K562 (cell line): ENCODE measurements around the gene COL1A1. TPM values are rescaled to one million over a fixed set of nuclear protein-coding genes. Genes with fewer than 3 reads are reported as not detected.

Source experiments
- ATAC-seq: fragments of 200-7000 bp; cut with Tn5 transposase; 3 replicates; pipeline ENCODE4 v1.9.1; 2020; ENCODE audit warnings: moderate library complexity
- BruUV-seq: library from RNA; stranded (reverse); fragments of 400-500 nt; replicated peaks from 2 replicates; lab custom pipeline; 2021; lab: Mats Ljungman, UMichigan
- CTCF ChIA-PET: fragments of 300-600 bp; formaldehyde crosslinking; extraction: SDS; loops from one replicate; lab custom pipeline; 2021; ENCODE audit warnings: low intra/inter-chr PET ratio; lab: Yijun Ruan, JAX
- POLR2A ChIA-PET: fragments of 300-600, 350-650 bp; sonication (Branson Sonifier 250); formaldehyde crosslinking; extraction: SDS; loops from one replicate; lab custom pipeline; 2021; ENCODE audit warnings: antibody characterized with exemption, inconsistent platforms; lab: Yijun Ruan, JAX
- DNase-seq, 4 experiments: peaks; one replicate each; pipeline versions ENCODE4 v3.0.0 to v3.0.0-alpha.2; 2011 to 2018; ENCODE audit warnings: low spot score in 3 of 4, mixed read lengths in 3 of 4; ENCODE audit errors: extremely low read depth in 1 of 4
- FAIRE-seq: peaks from 2 replicates; lab custom pipeline; 2011; peaks lifted over from hg19 to GRCh38; lab: Jason Lieb, UNC
- H2AFZ ChIP-seq: 2 replicates; pipeline ENCODE4 v1.6.0; 2011; ENCODE audit warnings: low read depth, low read length, control low read depth, inconsistent platforms
- H3K27ac ChIP-seq: fragments of 200-600 bp; 3 replicates; pipeline ENCODE4 v1.8.0; 2011; ENCODE audit warnings: low read depth, mild to moderate bottlenecking, control low read depth, inconsistent platforms, low read length, moderate library complexity, mixed read lengths; ENCODE audit errors: extremely low read depth
- H3K27me3 ChIP-seq, 2 experiments: fragments of 300-600 bp in 1 of 2; 2 replicates in 1 of 2; 3 replicates in 1 of 2; pipeline versions ENCODE4 v1.6.0 to v1.8.0; 2011; ENCODE audit warnings: inconsistent platforms in 2 of 2, low read length in 2 of 2, mild to moderate bottlenecking in 1 of 2, mixed read lengths in 1 of 2, moderate library complexity in 1 of 2; ENCODE audit not compliant: control insufficient read depth in 2 of 2, insufficient read depth in 2 of 2
- H3K36me3 ChIP-seq: fragments of 300-600 bp; 3 replicates; pipeline ENCODE4 v1.8.0; 2011; ENCODE audit warnings: mild to moderate bottlenecking, low read length, inconsistent platforms; ENCODE audit not compliant: control insufficient read depth, insufficient read depth
- H3K4me1 ChIP-seq, 2 experiments: fragments of 200-600 bp in 1 of 2; replicated peaks in 1 of 2; 2 replicates in 1 of 2; 3 replicates in 1 of 2; pipeline versions ENCODE4 v1.5.1 to v1.8.0; 2011; ENCODE audit warnings: inconsistent platforms in 2 of 2, low read length in 2 of 2, mild to moderate bottlenecking in 1 of 2, mixed read lengths in 1 of 2, moderate library complexity in 1 of 2; ENCODE audit not compliant: control insufficient read depth in 2 of 2, insufficient read depth in 2 of 2
- H3K4me2 ChIP-seq: 2 replicates; pipeline ENCODE4 v1.6.1; 2011; ENCODE audit warnings: low read length, control low read depth, inconsistent platforms, mixed read lengths; ENCODE audit not compliant: insufficient read depth
- H3K4me3 ChIP-seq: fragments of 200-600 bp; sonication (generic), shearing (Covaris generic); 2 replicates; pipeline ENCODE4 v1.5.1; 2016; ENCODE audit warnings: control low read depth, inconsistent platforms
- H3K79me2 ChIP-seq: fragments of 200-600 bp; 3 replicates; pipeline ENCODE4 v1.8.0; 2011; ENCODE audit warnings: low read length, inconsistent platforms; ENCODE audit not compliant: control insufficient read depth, insufficient read depth
- H3K9ac ChIP-seq, 2 experiments: 2 replicates each; pipeline versions ENCODE4 v1.6.0 to v1.6.1; 2011; ENCODE audit warnings: low read depth in 2 of 2, low read length in 2 of 2, control low read depth in 1 of 2, inconsistent platforms in 1 of 2, mild to moderate bottlenecking in 1 of 2, mixed read lengths in 1 of 2; ENCODE audit not compliant: insufficient read depth in 1 of 2
- H3K9me1 ChIP-seq: one replicate; pipeline ENCODE4 v1.6.0; 2011; ENCODE audit warnings: inconsistent platforms, mild to moderate bottlenecking, low read length, moderate library complexity; ENCODE audit not compliant: control insufficient read depth, insufficient read depth
- H3K9me3 ChIP-seq: replicated peaks from 2 replicates; pipeline ENCODE4 v1.5.1; 2011; ENCODE audit warnings: low read depth, low read length, inconsistent platforms; ENCODE audit not compliant: control insufficient read depth, insufficient read depth
- H4K20me1 ChIP-seq: replicated peaks from 2 replicates; pipeline ENCODE4 v1.6.1; 2011; ENCODE audit warnings: low read length, inconsistent platforms, mixed read lengths; ENCODE audit not compliant: control insufficient read depth, insufficient read depth
- CBX3 ChIP-seq, 2 experiments: IDR thresholded peaks; 1 replicate in 1 of 2; 2 replicates in 1 of 2; pipeline ENCODE4 v1.6.1; 2012; ENCODE audit warnings: inconsistent platforms in 2 of 2, low read length in 2 of 2, borderline replicate concordance in 1 of 2, control low read depth in 1 of 2
- ELF4 ChIP-seq: fragments of 450-650 bp; formaldehyde crosslinking; IDR thresholded peaks from 2 replicates; pipeline ENCODE4 v1.4.0; 2022; ENCODE audit warnings: missing genetic modification characterization
- MED1 ChIP-seq: sonication (generic); formaldehyde crosslinking; IDR thresholded peaks from 2 replicates; pipeline ENCODE4 v1.8.1; 2023; ENCODE audit warnings: missing genetic modification reagents, borderline replicate concordance
- RBM25 ChIP-seq: fragments of 200-400 bp; formaldehyde crosslinking; IDR thresholded peaks from 2 replicates; pipeline ENCODE4 v1.6.1; 2018; ENCODE audit warnings: low read length, low read depth, moderate library complexity; ENCODE audit not compliant: severe bottlenecking
- SMARCA4 ChIP-seq: fragments of 450-650 bp; IDR thresholded peaks from 2 replicates; pipeline ENCODE4 v1.6.1; 2016
- SMC3 ChIP-seq: conservative IDR thresholded peaks from 2 replicates; pipeline ENCODE4 v1.6.1; 2011; ENCODE audit warnings: low read depth, low read length, improper control_type of control experiment; ENCODE audit not compliant: insufficient read depth
- SNAPC5 ChIP-seq: fragments of 250-450 bp; sonication (Bioruptor Pico); IDR thresholded peaks from 2 replicates; pipeline ENCODE4 v1.8.0; 2021; ENCODE audit warnings: moderate library complexity, mild to moderate bottlenecking, inconsistent platforms
- ZBTB2 ChIP-seq: fragments of 450-650 bp; IDR thresholded peaks from 2 replicates; pipeline ENCODE4 v1.6.1; 2016; ENCODE audit warnings: antibody characterized with exemption
- ZNF561 ChIP-seq: fragments of 450-650 bp; formaldehyde crosslinking; conservative IDR thresholded peaks from 2 replicates; pipeline ENCODE4 v1.4.0; 2020; ENCODE audit warnings: mild to moderate bottlenecking, moderate library complexity
- ZNF707 ChIP-seq: fragments of 250-450 bp; sonication (Bioruptor Pico); conservative IDR thresholded peaks from 2 replicates; pipeline ENCODE4 v1.8.0; 2022; ENCODE audit warnings: inconsistent platforms, mild to moderate bottlenecking, moderate library complexity
- whole genome bisulfite sequencing: fragments of 100-300 bp; shearing (Covaris generic); methylation state at CpG from one replicate; pipeline ENCODE4 v1.1.6; 2016; ENCODE audit warnings: low coverage, mixed read lengths; ENCODE audit not compliant: insufficient coverage; ENCODE audit errors: missing lambda C conversion rate; 5-methylcytosine and 5-hydroxymethylcytosine counted together
- in situ Hi-C: fragments of 300-500 bp; cut with MboI; formaldehyde crosslinking; loops from 4 replicates; pipeline ENCODE4 v1.15.0; 2018; ENCODE audit warnings: inconsistent platforms, mixed read lengths
- intact Hi-C: fragments of 100-400 bp; cut with micrococcal nuclease; formaldehyde crosslinking; loops from 2 replicates; pipeline ENCODE4 v1.14.2; 2022
- polyA plus RNA-seq, 8 experiments: library from polyadenylated mRNA; depleted of rRNA in 4 of 8; stranded (reverse) in 5 of 8; unstranded in 3 of 8; fragments of >200 nt; fragmentation: Nextera tagmentation in 2 of 8; fragmentation: Illumina TruSeq in 1 of 8; extraction: Ambion mirVana in 2 of 8; extraction: Trizol in 1 of 8; gene quantifications; 2 replicates each; pipeline versions ENCODE4 v1.2.1 to v1.2.3, GENCODE V29; 2011 to 2014; ENCODE audit warnings: inconsistent platforms in 1 of 8, missing spikeins in 1 of 8
- total RNA-seq, 7 experiments: library from RNA; depleted of rRNA in 6 of 7; stranded (reverse); fragments of >200 nt in 6 of 7; fragmentation: Illumina TruSeq in 2 of 7; extraction: Trizol in 2 of 7; gene quantifications; 2 replicates each; pipeline versions ENCODE4 v1.2.1 to v1.2.3, GENCODE V29; 2011 to 2021; ENCODE audit warnings: low replicate concordance in 1 of 7
- TF ChIP-seq, protein P1 (sequence below): sonication (generic); formaldehyde crosslinking; IDR thresholded peaks from 2 replicates; pipeline ENCODE4 v1.8.0; 2023; ENCODE audit warnings: mild to moderate bottlenecking, missing genetic modification reagents

COL1A1 gene
- total and polyA plus RNA-seq, 9 of the 15 experiments (the other 6 are each of a cell fraction or from before 2014, with no cell fraction given), result 0.04 to 3.4 (median 0.18) TPM

- peaks cover 0 to 4% of the 10 kb centered on the region in 2 experiments; a peak in 1 of 5 replicates for H3K27me3 ChIP-seq
- no peaks in the 10 kb centered on the region for H3K79me2 ChIP-seq
- H3K4me3 ChIP-seq, result no peak overlapping the region
- in situ Hi-C loops, result no loop called here
- FAIRE-seq (no peak), ATAC-seq (no peak), DNase-seq (no peak)
- 3% methylated on average over 2 of the region's 2 CpGs for WGBS
- intact Hi-C loops, result no loop called here
- H2AFZ ChIP-seq, result no peak overlapping the region
- 0 out of 2 replicates have a peak, but pooled peaks cover 2% of the 10 kb centered on the region for H3K9me3 ChIP-seq
- no peaks in the 10 kb centered on the region for H3K4me1 ChIP-seq
- BruUV-seq, result no TSS peak
- no peaks in the 10 kb centered on the region for H3K9me1 ChIP-seq
- CTCF ChIA-PET, result no interaction called here
- no peaks in the 10 kb centered on the region for H4K20me1 ChIP-seq
- H3K36me3 ChIP-seq, result no peaks in the 10 kb centered on the region
- H3K9ac ChIP-seq, result no peak overlapping the region
- no peak overlapping the region for H3K4me2 ChIP-seq
- POLR2A ChIA-PET, result no interaction called here
- TF ChIP-seq ZNF561 (CRISPR knock-in tag) (no peak), RBM25 (peak; percentile 52), ELF4 (CRISPR knock-in tag) (no peak), CBX3 (IDR thresholded peaks at IDR 0.05; ENCODE audit: borderline replicate concordance in 1 of 2, low read length in 2 of 2) (0 out of 3 replicates have a peak, but pooled peaks of 1 of the 2 experiments have one; percentile 40), ZNF707 (no peak), SNAPC5 (CRISPR knock-in tag) (no peak)
- H3K27ac ChIP-seq, result no peak overlapping the region
Measured at GRCh38 chr17:50248255-50248654, 46.8 kb upstream of the COL1A1 start.

GRCh38 chr17:50244771-50245170 is 43.3 kb upstream of the COL1A1 start:
- no peak overlapping the region for H3K4me3 ChIP-seq
- no peak overlapping the region for H2AFZ ChIP-seq
- no peaks in the 10 kb centered on the region for H3K79me2 ChIP-seq
- H3K27ac ChIP-seq, result no peak overlapping the region
- no peaks in the 10 kb centered on the region for H4K20me1 ChIP-seq
- in situ Hi-C loops (no loop called here), intact Hi-C loops (no loop called here)
- DNase-seq (no peak), FAIRE-seq (no peak), ATAC-seq (no peak)
- no peak overlapping the region for H3K9ac ChIP-seq
- ChIA-PET POLR2A (no interaction called here), CTCF (no interaction called here)
- H3K9me3 ChIP-seq, result 0 out of 2 replicates have a peak, but pooled peaks cover 2% of the 10 kb centered on the region
- no peaks in the 10 kb centered on the region for H3K36me3 ChIP-seq
- H3K4me1 ChIP-seq, result no peaks in the 10 kb centered on the region
- H3K27me3 ChIP-seq, result peaks cover 0 to 4% of the 10 kb centered on the region in 2 experiments; a peak in 2 of 5 replicates
- no peaks in the 10 kb centered on the region for H3K9me1 ChIP-seq
- WGBS, result 5% methylated on average over 4 of the region's 6 CpGs
- no peak overlapping the region for H3K4me2 ChIP-seq
- no TSS peak for BruUV-seq
- no peak for TF ChIP-seq MED1 (CRISPR knock-in tag)
- TF ChIP-seq ZBTB2, result no peak
- no peak for TF ChIP-seq SMARCA4
- no peak for TF ChIP-seq SMC3
- TF ChIP-seq, protein P1, sequence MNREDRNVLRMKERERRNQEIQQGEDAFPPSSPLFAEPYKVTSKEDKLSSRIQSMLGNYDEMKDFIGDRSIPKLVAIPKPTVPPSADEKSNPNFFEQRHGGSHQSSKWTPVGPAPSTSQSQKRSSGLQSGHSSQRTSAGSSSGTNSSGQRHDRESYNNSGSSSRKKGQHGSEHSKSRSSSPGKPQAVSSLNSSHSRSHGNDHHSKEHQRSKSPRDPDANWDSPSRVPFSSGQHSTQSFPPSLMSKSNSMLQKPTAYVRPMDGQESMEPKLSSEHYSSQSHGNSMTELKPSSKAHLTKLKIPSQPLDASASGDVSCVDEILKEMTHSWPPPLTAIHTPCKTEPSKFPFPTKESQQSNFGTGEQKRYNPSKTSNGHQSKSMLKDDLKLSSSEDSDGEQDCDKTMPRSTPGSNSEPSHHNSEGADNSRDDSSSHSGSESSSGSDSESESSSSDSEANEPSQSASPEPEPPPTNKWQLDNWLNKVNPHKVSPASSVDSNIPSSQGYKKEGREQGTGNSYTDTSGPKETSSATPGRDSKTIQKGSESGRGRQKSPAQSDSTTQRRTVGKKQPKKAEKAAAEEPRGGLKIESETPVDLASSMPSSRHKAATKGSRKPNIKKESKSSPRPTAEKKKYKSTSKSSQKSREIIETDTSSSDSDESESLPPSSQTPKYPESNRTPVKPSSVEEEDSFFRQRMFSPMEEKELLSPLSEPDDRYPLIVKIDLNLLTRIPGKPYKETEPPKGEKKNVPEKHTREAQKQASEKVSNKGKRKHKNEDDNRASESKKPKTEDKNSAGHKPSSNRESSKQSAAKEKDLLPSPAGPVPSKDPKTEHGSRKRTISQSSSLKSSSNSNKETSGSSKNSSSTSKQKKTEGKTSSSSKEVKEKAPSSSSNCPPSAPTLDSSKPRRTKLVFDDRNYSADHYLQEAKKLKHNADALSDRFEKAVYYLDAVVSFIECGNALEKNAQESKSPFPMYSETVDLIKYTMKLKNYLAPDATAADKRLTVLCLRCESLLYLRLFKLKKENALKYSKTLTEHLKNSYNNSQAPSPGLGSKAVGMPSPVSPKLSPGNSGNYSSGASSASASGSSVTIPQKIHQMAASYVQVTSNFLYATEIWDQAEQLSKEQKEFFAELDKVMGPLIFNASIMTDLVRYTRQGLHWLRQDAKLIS (CRISPR knock-in tag), result no peak
